Fibroblast of pulmonary artery (primary cell): Measurements from ENCODE around the gene SLC25A39.
"Not testable (repeated sequence)": the region's sequence is repeated elsewhere in the genome, so short reads cannot be mapped to it uniquely, and the experiment has no call there.

Experiments used
- DNase-seq: peaks from one replicate; pipeline ENCODE4 v3.0.0-alpha.2; 2010; ENCODE audit warnings: low read depth
- H3K4me3 ChIP-seq: replicated peaks from 2 replicates; pipeline ENCODE4 v1.5.1; 2011; ENCODE audit warnings: low read depth, mild to moderate bottlenecking, control low read depth, low read length, moderate library complexity
- CTCF ChIP-seq: IDR thresholded peaks from 2 replicates; pipeline ENCODE4 v1.5.1; 2011; ENCODE audit warnings: mild to moderate bottlenecking, control low read depth, low read length, inconsistent platforms; ENCODE audit errors: missing control alignments

The SLC25A39 gene

GRCh38 chr17:44324571-44325275 lies at the start of gene SLC25A39:
Gene SLC25A39, minus strand, starts transcription at chr17:44324823. Its CDS starts 1,261 bp downstream, at chr17:44323562.
- TF ChIP-seq CTCF, result no peak
- DNase-seq, result peak; percentile 95
- peak within 1 kb of the TSS; percentile 80 for H3K4me3 ChIP-seq

- no peak for TF ChIP-seq CTCF
- DNase-seq, result no peak
- H3K4me3 ChIP-seq, result no peak overlapping the region
Measured at GRCh38 chr17:44372036-44372435, 47.4 kb upstream of the SLC25A39 start.

GRCh38 chr17:44369414-44370023 lies 44.9 kb upstream of the SLC25A39 start:
- DNase-seq, H3K4me3 ChIP-seq: not testable (repeated sequence)

DNA sequence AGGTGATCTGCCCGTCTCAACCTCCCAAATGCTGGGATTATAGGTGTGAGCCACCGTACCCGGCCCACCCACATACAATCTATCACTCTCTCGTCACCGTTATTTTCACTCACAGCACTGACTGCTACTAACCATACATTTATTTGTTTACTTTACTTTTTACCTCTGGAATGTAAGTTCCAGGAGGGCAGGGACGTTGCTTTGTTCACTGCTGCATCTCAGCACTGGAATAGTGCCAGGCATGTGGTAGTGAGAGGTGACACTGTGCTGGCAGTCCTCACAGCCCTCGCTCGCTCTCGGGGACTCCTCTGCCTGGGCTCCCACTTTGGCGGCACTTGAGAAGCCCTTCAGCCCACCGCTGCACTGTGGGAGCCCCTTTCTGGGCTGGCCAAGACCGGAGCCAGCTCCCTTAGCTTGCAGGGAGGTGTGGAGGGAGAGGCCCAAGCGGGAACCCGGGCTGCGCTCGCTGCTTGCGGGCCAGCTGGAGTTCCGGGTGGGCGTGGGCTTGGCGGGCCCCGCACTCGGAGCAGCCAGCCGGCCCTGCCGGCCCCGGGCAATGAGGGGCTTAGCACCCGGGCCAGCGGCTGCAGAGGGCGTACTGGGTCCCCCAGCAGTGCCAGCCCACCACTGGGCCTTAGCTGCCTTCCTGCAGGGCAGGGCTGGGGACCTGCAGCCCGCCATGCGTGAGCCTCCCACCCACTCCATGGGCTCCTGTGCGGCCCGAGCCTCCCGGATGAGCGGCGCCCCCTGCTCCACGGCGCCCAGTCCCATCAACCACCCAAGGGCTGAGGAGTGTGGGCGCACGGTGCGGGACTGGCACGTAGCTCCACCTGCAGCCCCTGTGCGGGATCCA lies 44.0 kb upstream of the SLC25A39 start:
- DNase-seq, H3K4me3 ChIP-seq: not testable (repeated sequence)

GRCh38 chr17:44367231-44367979 lies 42.8 kb upstream of the SLC25A39 start:
- DNase-seq, result no peak
- no peak for TF ChIP-seq CTCF

GRCh38 chr17:44365051-44365450 lies 40.4 kb upstream of the SLC25A39 start:
- DNase-seq, H3K4me3 ChIP-seq: not testable (repeated sequence)

More at GRCh38 chr17:44367231-44367979, 42.8 kb upstream of the SLC25A39 start:
- H3K4me3 ChIP-seq, result no peak overlapping the region

GRCh38 chr17:44363613-44364159 lies 39.1 kb upstream of the SLC25A39 start, which contains the start of gene FAM171A2:
Gene FAM171A2, minus strand, starts transcription at chr17:44363853. Its CDS starts 139 bp downstream, at chr17:44363714.
- peak; percentile 57 for DNase-seq
- TF ChIP-seq CTCF, result peak; percentile 19
- peak within 1 kb of the TSS; percentile 71 for H3K4me3 ChIP-seq
